Measurements from ENCODE around the gene NPIPB2.

- TF ChIP-seq CTCF (IDR thresholded peaks at IDR 0.05; ENCODE audit: insufficient read depth, low read depth, low read length) (no peak), EZH2 (IDR thresholded peaks at IDR 0.05; ENCODE audit: insufficient read depth, low read length) (no peak)
Observed at GRCh38 chr16:11963706-11964105, 21.9 kb upstream of the NPIPB2 start.
